OCI-LY3 (cell line): ENCODE results near the gene DISP1.

Source experiments
- H2AFZ ChIP-seq: fragments of 200-600, 300-600 bp; shearing (Covaris generic); 2 replicates; pipeline ENCODE4 v1.6.0; 2014; ENCODE audit warnings: antibody characterized with exemption, low read depth, low read length
- H3K27ac ChIP-seq: fragments of 200-600, 300-600 bp; sonication (generic); 2 replicates; pipeline ENCODE4 v1.5.1; 2014; ENCODE audit warnings: mild to moderate bottlenecking, low read length, moderate library complexity, mixed read lengths
- H3K27me3 ChIP-seq: fragments of 200-600, 300-600 bp; sonication (generic); 2 replicates; pipeline ENCODE4 v1.6.1; 2014; ENCODE audit warnings: low read depth, low read length, mixed read lengths
- H3K36me3 ChIP-seq: fragments of 200-600, 300-600 bp; sonication (generic); replicated peaks from 2 replicates; pipeline ENCODE3; 2014; ENCODE audit warnings: low read depth, low read length, mixed read lengths
- H3K4me1 ChIP-seq: fragments of 300-600, 200-600 bp; sonication (generic); 2 replicates; pipeline ENCODE4 v1.6.1; 2014; ENCODE audit warnings: low read length, mixed read lengths
- H3K4me2 ChIP-seq: fragments of 200-600, 300-600 bp; sonication (generic); 2 replicates; pipeline ENCODE4 v1.6.1; 2014; ENCODE audit warnings: low read length, mixed read lengths
- H3K4me3 ChIP-seq: fragments of 300-600, 200-600 bp; sonication (generic); 2 replicates; pipeline ENCODE4 v1.5.1; 2014; ENCODE audit warnings: antibody characterized with exemption, mild to moderate bottlenecking, low read length, moderate library complexity
- H3K79me2 ChIP-seq: fragments of 300-600, 200-600 bp; shearing (Covaris generic); 2 replicates; pipeline ENCODE4 v1.6.1; 2014; ENCODE audit warnings: mild to moderate bottlenecking, low read length, mixed read lengths
- H3K9ac ChIP-seq: fragments of 300-600, 200-600 bp; shearing (Covaris generic); 2 replicates; pipeline ENCODE4 v1.6.0; 2014; ENCODE audit warnings: mild to moderate bottlenecking, low read length, moderate library complexity
- H3K9me3 ChIP-seq: fragments of 200-600, 300-600 bp; shearing (Covaris generic); 2 replicates; pipeline ENCODE4 v1.6.1; 2014; ENCODE audit warnings: low read length, mixed read lengths; ENCODE audit not compliant: insufficient read depth
- H4K20me1 ChIP-seq: fragments of 200-600, 300-600 bp; sonication (generic); 2 replicates; pipeline ENCODE4 v1.6.1; 2016; ENCODE audit warnings: low read length, mixed read lengths; ENCODE audit not compliant: insufficient read depth
- CTCF ChIP-seq: fragments of 200-600, 300-600 bp; sonication (generic); IDR thresholded peaks from 2 replicates; pipeline ENCODE4 v1.5.1; 2014; ENCODE audit warnings: antibody characterized with exemption, low read length, low read depth
- EZH2phosphoT487 ChIP-seq: fragments of 200-600 bp; shearing (Covaris generic); IDR thresholded peaks from 2 replicates; pipeline ENCODE4 v1.6.1; 2018; ENCODE audit warnings: antibody characterized with exemption, mixed run types, low read depth

Gene DISP1

DNA sequence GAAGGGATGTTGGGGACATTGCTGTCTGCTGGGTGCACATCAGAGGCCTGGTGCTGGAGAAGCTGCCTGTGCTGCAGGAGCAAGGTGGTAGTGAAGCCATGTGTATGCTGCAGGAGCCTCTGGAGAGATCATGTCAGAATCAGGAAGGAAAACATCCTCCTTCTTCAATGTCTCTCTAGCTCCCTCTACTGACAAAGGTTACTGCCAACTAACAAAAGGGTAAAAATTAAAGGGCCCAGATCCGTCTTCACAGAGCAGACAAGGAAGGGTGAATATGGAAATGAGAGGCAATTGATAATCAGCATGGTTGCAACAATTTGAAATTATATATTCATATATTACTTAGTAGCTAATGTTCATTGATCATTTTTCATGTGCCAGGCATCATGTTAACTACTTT, 45.7 kb upstream of the DISP1 start:
- Histone ChIP-seq H3K27me3 (no peaks in the 10 kb centered on the region), H3K9me3 (peaks cover 12% of the 10 kb centered on the region; the same call in 1 of the 2 replicates), H3K4me1 (peaks cover 13% of the 10 kb centered on the region), H3K79me2 (no peaks in the 10 kb centered on the region), H4K20me1 (no peaks in the 10 kb centered on the region), H3K9ac (no peak overlapping the region), H3K4me2 (no peak overlapping the region), H2AFZ (no peak overlapping the region), H3K4me3 (no peak overlapping the region), H3K36me3 (peaks cover 3% of the 10 kb centered on the region), H3K27ac (no peak overlapping the region)
- TF ChIP-seq CTCF = peak; percentile 31; the same call in 1 of the 2 replicates
- no peak for TF ChIP-seq EZH2phosphoT487

- Histone ChIP-seq H3K27me3 (no peaks in the 10 kb centered on the region), H3K4me1 (peaks cover 13% of the 10 kb centered on the region), H3K9me3 (peaks cover 12% of the 10 kb centered on the region; the same call in 1 of the 2 replicates), H3K36me3 (peaks cover 3% of the 10 kb centered on the region), H4K20me1 (no peaks in the 10 kb centered on the region), H3K9ac (no peak overlapping the region), H3K27ac (no peak overlapping the region), H3K4me2 (no peak overlapping the region), H3K4me3 (no peak overlapping the region), H3K79me2 (no peaks in the 10 kb centered on the region), H2AFZ (no peak overlapping the region)
- TF ChIP-seq EZH2phosphoT487 (no peak), CTCF (no peak)
Measured at GRCh38 chr1:222769971-222770620, 44.7 kb upstream of the DISP1 start.

DNA sequence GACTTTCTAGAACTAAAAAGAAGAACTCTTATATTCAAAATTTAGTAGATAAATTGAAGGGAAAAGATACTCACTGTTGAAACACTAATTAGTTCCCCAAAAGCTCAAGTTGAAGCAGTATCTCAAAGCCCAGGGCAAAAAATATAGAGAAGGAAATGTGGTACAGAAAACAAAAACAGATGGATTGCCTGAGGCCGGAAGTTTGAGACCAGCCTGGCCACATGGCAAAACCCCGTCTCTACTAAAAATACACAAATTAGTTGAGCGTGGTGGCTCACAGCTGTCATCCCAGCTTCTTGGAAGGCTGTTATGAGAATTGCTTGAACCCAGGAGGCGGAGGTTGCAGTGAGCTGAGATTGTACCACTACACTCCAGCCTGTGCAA, 41.9 kb upstream of the DISP1 start:
- Histone ChIP-seq H3K4me2 (peak overlapping the region; percentile 7; the same call in 1 of the 2 replicates), H3K27ac (no peak overlapping the region)

DNA sequence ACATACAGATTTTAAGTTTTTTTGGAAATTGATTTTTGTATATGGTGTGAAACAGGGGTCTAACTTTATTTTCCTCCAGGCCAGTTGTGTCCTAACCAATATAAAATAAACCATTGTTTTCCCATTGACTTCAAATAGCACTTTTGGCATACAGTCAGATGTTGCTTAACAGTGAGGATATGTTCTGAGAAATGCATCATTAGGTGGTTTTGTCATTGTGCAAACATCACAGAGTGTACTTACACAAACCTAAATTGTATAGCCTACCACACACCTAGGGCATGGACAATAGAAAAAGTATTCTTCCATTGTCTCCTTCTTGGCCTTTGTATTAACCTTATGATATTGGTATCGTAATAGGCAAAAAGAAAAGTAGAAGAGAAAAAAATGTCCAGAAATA, 37.4 kb upstream of the DISP1 start:
- H3K4me3 ChIP-seq = no peak overlapping the region
- H3K9me3 ChIP-seq = no peaks in the 10 kb centered on the region
- no peak overlapping the region for H2AFZ ChIP-seq
- H3K27ac ChIP-seq = no peak overlapping the region
- no peak overlapping the region for H3K9ac ChIP-seq
- no peaks in the 10 kb centered on the region for H4K20me1 ChIP-seq
- H3K36me3 ChIP-seq = no peaks in the 10 kb centered on the region
- H3K4me1 ChIP-seq = peaks cover 4% of the 10 kb centered on the region
- no peak overlapping the region for H3K4me2 ChIP-seq
- H3K27me3 ChIP-seq = peaks cover 6% of the 10 kb centered on the region; the same call in 1 of the 2 replicates
- no peaks in the 10 kb centered on the region for H3K79me2 ChIP-seq
- no peak for TF ChIP-seq CTCF
- no peak for TF ChIP-seq EZH2phosphoT487

More for the DNA sequence above, 41.9 kb upstream of the DISP1 start:
- Histone ChIP-seq H3K27me3 (no peaks in the 10 kb centered on the region), H2AFZ (peak overlapping the region; percentile 23; the same call in 1 of the 2 replicates), H3K36me3 (peaks cover 3% of the 10 kb centered on the region), H3K9ac (no peak overlapping the region), H4K20me1 (no peaks in the 10 kb centered on the region), H3K9me3 (peaks cover 12% of the 10 kb centered on the region; the same call in 1 of the 2 replicates), H3K4me3 (no peak overlapping the region), H3K79me2 (no peaks in the 10 kb centered on the region), H3K4me1 (peaks cover 5% of the 10 kb centered on the region)
- TF ChIP-seq CTCF (no peak), EZH2phosphoT487 (no peak)
